ENCODE data around the gene SPEM1. TPM values are rescaled to one million over a fixed set of nuclear protein-coding genes. Genes with fewer than 3 reads are reported as not detected.

The SPEM1 gene
- polyA plus RNA-seq, 10 donors: not detected

DNA sequence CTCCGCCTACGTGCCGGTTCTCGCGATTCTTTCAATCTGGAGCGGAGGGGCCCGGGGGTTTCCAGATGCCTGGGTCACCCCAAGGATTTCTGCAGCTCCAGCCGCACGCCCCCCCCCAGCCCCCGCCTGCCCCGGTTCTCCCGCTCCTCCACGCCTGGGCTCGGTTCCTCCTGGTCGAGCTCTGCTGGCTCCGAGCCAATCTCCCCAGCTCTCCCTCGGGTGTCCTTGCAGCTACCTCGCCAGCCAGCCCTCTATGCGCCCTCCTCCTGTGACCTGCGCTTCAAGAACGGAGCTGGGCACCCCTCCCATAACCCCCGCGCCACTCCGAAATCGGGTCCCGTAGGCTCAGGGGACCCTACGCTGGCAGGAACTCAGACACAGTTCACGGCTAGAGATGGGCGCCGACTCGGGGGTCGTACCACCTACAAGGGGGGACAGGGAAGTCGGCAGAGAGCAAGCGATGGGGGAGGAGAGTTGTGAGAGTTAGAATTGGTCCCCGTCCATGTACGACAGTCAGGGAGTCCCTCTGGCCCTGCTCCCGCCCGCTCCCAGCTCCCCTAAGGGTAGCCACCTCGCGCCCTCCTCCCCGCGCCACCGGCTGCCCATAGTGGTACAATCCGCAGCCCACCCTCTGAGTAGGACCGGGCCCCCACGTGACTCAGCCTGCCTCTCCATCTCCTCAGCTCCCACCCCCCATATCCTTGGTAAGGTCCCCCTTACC lies 20.1 kb downstream of the SPEM1 start:
- peak in 1 of 3 donors; percentile 85 for DNase-seq

DNA sequence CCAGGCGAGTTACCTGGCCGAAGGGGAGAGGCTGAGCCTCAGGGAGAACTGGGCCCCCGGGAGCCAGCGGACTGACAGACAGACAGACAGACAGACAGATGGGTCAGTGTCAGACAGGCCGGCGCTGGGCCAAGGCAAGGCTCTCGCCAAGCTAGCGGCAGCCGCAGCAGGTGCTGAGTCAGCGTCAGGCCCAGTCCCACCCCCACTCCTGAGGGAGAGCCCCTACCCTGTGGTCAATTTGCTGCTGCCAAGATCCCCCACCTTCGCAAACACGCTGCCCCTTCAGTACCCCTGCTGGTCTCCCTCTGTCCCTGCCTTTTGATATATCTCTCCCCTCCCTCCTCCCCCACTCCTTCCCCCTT lies 20.7 kb downstream of the SPEM1 start:
- DNase-seq: peak in 1 of 3 donors; percentile 82

DNA sequence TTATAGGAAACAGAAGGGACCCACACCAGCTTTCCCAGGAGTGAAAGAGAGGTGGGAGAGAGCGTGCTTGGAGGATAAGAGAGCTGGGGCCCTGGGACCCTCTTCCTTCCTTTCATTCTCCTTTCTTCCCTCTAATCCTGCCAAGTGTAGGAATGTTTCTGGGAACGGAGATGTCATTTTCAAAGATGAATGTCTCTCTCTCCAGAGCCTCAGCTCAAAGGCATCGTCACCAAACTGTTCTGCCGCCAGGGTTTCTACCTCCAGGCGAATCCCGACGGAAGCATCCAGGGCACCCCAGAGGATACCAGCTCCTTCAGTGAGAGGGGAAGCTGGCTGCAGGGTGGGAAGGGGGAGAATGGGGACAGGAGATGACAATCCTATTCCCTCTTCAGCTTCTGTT lies 21.1 kb downstream of the SPEM1 start:
- DNase-seq: no peak

DNA sequence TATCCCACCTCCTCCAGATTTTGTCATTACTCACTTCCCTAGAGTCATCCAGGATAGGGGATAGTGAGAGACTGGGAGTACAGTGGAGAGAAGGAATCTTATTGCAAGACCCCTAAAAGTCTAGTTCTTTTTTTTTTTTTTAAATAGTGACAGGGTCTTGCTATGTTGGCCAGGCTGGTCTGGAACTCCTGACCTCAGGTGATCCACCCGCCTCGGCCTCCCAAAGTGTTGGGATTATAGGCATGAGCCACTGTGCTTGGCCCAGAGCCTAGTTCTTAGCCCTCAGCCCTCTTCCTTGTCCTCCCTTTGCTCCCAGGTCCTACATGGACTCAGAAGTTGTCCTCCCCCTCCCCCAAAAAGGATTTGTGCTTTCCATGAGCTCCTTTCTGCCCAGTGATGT lies 22.0 kb downstream of the SPEM1 start:
- no peak for DNase-seq

DNA sequence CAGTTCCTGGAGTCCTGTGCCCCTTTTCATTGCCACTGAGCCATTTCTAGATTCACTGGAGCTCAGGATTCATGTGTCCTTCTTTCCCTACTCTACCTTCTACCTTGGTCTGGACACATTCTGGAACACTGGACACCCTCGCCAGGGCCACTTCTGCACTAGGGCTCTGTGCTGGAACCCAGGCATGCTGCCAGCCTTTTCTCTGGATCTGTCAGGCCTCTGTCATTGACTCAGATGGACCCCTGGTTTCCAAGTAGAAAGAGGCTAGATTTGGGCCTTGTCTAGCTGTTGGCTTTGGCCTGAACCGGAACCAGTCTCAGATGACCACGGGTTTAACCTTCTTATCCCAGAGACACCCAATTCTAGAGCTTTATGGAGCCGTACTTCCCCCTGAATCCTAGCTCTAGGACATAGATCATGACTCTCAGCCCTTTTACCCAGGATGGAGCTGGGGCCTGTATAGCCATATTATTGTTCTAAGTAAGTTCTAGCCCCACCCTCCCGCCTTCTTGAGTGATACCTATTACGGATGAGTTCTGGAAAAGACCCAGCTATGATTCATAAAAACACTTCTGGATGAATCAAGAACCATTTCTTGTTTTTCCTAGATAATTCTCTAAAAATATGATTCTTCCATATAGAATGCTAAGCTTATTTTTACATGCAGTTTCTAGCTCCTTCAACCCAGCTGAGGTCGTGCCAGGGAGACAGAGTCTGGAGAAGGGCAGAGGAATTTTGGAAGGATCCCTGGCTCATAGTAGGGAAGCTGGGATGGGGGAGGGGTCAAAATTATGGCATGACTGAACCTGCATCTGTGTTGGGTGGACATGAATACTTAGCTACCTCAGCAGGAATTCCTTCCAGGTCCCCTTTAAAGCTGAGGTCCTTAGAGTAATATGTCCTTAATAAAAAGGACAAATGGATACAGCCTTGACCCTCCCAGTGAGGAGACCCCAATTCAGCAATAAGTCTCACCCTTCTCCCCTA lies 23.7 kb downstream of the SPEM1 start:
- DNase-seq: no peak

DNA sequence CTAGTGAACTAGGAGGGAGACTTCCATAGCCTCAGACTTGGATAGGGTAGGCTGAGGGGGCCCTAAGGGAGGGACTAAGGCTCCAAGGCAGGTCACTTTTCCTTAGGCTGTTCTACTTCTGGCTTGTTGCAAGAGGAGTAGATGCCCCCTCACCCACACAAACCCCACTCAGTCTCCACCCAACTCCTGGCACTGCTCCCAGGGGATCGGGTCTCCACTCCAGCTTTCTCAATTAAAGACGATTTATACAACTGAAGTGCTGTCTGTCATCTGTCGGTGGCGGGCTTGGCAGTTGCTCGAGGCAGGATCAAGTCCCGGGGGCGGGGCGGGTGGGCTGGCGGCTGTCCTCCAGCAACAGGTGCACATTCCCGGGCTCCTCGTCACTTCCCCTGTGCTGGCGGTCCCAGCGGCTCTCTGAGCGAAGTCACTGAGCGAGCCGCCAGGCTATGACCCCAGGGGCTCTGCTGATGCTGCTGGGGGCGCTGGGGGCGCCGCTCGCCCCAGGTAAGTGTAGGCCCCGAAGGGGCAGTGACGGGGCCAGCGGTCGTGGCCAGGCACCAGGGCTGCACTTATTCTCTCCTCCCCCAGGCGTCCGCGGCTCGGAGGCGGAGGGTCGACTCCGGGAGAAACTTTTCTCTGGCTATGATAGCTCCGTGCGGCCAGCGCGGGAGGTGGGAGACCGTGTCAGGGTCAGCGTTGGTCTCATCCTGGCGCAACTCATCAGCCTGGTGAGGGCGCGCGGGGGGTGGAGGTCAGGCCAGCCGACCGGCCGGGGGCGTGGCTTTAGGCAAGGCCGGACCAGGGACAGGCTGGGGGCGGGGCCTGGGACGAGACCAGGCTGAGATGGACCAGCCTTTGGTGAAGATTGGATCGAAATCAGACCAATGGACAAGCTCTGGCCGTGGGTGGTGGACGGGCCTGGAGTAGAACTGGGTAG lies 24.8 kb downstream of the SPEM1 start, which contains the start of gene CHRNB1:
TSS of gene CHRNB1 (plus strand) at position 380 of the 937 bp plus-strand sequence. CDS start at position 447, 67 bp downstream.
- peak in 2 of 3 donors; percentile 64 to 80 for DNase-seq

DNA sequence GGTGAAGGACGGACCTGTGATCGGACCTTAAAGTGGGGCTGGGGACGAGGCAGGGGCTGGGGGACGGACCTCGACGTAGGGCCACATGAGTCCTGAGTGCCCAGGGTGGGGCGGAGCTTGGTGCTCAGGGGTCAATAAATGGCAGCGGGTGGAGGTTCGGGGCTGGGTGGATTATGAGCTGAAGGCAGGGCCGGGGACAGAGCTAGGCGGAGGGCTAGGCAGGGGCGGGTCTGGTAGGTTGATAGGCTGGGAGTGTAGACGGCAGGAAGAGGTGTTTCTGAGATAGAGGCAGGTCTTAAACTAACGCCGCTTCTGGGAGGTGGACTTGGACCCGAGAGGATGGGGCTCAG lies 25.5 kb downstream of the SPEM1 start:
- DNase-seq: no peak

DNA sequence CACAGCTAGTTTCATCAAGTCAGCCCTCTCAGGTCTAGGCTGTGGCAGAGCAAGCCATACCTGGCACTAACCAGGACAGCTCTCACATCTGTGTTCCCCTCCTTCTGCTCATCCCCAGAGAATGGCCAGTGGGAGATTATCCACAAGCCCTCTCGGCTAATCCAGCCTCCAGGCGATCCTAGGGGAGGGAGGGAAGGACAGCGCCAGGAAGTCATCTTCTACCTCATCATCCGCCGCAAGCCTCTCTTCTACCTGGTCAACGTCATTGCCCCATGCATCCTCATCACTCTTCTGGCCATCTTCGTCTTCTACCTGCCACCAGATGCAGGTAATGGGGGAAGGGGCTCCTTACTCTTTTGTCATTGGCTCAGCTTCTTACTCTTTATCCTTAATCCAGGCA lies 28.3 kb downstream of the SPEM1 start:
- DNase-seq: no peak

DNA sequence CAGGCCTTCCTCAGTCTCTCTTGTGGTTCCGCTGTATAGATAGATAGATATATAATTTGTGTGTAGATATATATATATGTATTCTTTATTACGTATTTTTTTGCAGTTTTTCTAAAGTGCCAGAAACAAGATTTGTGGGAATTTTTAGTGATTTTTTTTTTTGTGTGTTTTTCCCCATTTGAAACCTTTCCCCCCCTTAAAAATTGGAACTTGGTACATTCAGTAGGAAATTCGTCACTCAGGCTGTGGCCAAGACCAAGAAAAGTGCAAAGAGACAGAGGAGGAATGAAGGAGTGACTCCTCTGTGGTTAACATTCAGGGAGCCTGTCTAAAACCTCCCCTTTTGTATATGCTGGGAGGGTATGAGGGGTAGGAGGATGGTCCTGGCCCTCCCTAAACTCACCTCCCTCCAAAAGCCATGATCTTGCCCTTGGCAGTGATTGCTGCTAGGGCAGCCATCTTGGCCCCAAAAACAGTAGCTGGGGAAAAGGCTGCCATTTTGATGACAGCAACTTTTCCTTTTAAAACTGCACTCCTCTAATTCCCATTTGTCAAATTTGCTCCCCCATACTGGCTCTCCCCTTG lies 39.9 kb downstream of the SPEM1 start:
- peak in 1 of 3 donors; percentile 20 for DNase-seq

DNA sequence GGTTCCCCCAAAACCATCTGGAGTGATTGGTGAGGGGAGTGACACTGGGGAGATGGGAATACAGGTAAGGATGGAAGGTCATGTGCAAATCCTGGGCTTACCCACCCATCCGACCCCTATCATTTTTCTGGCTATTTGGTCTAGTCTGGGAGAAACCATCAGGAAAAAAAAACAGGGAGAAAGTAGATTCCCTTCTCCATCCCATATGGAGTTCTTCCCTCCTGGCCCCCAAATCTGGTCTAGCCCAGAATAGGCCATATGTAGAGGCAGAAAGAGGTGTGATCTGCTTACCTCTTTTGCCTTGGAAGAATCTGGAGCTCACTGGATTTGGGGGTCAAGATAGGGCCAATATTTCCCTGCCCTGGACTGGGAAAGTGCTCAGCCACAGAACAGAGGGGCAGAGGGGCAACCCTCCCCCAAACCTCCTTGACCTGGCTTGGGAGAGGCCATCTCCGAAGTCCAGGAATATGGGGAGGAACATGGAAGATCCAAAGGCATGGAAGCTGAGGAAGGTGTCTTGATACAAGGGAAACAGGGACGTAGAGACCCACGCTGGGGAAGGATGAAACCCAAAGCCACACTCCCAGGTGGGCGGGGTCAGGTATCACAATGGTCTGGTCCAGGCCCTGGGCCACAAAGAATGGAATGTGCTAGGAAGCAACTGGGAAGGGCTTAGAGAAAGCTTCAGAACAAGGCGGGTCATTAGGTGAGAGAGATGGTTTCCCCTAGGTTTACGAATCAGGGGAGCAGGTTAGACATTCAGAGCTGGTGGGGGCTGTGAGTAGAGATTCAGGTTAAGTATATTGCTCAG lies 40.9 kb downstream of the SPEM1 start:
- no peak for DNase-seq

DNA sequence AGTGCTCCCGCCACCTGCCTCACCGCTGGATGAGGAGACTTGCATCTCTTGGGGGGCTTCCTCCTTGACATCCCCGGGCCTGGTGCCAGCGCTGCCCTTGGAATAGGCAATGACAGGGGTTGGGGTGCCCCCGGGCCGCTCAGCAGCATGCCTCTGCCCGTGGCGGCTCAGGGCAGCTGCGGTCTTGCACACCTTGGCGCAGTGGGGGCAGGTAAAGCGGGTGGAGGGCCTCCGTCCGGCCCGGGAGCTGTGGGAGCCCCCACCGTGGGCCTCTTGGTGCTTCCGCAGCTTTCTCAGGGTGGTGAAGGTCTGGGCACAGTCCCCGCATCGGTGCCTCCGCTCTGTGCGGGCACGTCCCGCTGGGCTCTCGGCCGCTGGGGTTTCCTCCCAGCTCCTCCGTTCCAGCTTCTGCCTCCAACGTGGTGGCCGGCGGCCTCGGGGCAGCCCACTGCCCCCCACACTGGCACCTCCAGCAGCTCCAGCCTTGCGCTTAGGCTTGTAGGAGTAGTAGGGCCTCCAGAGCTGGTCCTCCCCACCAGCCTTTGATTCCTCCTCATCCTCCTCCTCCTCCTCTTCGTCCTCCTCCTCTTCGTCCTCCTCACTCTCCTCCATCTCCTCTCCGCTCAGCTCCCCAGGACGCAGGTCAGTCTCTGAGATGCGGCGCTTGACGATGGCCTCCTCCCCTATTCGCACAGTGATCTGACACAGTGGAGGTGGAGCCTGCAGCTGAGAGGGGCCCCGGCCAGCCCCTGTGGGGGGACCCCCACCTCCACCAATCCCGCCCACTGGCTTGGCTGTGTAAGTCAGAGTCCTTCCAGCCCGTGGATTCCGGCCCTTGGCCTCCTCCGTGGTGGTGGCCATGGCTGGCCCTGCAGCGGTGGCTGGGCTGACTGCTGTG lies 42.6 kb downstream of the SPEM1 start:
- no peak for DNase-seq

DNA sequence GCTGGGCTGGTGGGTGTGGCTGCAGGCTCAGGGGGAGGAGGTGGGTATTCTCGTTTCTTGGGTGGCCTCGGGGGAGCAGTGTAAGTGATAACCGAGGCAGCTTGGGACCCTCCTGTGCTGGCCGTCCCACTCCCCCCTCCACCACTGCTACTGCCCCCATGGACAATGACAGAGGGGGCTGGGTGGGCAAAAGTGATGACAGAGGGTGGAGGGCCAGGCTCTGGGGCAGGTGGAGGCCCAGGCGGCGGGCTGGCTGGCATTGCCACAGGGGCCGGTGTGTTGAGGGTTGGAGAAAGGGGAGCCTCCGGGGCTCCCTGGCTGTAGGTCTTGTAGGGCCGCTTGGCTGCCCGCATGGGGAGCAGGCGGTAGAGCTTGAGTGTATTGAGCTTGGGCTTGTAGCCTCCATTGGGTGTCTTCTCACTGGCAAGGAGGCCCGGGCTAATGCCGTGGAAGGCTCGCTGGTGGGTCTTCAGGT lies 43.3 kb downstream of the SPEM1 start:
- DNase-seq: no peak

DNA sequence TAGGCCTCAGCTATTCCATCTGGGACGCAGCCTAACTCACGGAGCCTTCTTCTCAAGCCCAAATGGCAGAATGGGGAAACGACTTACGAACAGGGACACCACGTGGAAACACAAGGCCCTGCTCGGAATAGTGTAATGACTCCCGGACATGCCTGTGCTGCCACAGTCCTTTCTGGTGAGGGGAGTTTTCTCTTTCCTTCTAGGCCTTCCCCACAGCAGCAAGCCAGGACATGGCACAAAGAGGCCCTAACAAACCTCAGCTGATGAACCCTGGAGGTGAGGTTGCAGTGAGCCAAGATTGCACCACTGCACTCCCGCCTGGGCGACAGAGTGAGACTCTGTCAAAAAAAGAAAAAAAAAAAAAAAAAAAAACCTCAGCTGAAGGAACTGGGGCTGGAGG lies 44.0 kb downstream of the SPEM1 start:
- no peak for DNase-seq

DNA sequence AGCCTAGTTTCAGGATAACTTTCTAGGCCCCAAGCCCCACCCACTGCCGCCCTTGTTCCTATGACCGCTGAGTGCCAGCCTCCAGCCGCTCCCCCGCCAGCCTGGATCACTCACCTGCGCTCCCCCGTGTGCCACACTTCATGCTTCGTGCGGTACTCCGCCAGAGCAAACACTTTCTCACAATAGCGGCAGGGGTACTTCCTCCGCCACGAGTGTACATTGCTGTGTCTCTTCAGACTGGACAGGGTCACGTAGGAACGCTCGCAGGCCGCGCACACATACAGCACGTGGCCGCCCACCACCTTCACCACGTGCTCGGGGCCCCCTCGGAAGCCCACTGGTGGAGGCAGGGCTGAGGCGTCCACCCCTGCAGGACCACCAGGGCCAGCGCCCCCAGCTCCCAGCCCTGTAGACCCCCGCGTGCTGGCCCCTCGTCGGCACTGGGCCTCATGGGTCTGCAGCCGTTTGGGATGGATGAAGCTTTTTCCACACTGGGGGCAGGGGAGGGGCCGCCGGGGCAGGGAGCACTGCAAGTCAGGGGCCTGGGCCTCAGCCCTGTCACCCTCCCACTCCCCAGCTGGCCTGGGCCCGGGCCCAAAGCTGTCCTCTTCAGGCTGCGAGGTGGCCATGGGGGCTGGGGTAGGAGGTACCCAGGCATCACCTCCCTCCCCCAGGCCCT lies 45.6 kb downstream of the SPEM1 start:
- DNase-seq: no peak

DNA sequence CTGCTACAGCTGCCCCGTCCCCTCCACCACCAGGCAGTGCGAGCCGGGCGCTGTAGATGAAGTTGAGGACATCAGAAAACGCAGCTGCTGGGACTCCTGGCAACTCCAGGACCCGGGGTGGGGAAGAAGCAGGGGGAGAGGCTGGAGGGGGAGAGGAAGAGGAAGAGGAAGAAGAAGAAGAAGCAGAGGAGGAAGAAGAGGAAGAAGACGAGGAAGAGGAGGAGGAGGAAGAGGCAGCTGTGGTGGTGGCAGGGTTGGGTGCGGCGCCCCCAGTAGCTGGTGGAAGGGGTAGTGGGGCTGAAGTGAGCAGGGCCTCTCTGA lies 46.2 kb downstream of the SPEM1 start:
- no peak for DNase-seq

DNA sequence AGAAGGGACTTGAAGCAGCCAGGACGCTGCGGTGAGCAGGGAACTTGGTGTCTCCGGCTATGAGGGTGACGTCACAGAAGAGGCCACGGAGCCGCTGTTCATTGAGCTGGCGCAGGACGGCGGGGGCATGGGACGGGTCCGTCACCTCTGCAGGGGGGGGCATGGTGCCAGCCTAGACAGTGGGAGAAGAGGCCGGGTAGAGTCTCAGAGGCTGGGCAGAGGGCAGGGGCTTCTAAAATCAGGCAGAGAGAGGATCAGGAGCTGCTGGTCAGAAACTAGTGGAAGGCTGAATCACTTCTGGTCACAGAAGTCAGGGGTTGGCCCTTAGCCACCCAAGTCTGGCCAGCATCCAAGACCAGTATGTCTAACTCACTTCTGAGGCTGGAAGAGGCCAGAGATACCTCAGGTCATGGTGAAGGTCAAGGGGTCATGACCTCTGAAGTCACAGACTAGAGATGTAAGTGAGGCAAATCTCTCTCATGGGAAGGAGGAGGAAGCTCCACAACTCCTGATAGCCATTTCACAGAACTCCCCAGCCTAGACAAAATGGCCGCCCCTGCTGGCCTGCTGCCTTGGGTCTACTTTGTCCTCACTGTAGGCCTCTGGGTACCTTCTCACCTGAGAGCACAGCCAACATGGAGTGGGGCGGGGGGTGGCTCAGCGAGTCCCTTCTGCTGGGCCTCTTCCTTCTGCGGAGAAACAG lies 46.7 kb downstream of the SPEM1 start:
- peak in 1 of 3 donors; percentile 60 for DNase-seq

DNA sequence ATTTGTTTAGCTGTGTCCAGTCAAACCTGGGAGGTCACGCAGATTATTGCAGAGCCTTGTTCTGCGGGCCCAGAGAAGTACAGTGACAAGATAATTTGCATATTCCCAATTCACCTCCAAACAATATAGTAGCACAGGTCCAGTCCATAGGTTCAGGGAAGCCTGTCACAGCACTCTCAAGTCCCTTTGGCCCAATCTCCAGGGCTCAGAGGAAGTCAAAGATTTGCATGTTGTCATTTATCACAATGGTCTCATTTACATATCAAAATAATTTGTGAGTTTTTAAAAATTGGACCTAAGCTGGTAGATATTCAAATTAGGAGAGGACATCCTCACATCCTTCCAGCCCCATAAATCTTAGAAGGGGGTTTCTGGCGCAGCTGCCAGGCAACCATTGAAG lies 47.4 kb downstream of the SPEM1 start:
- no peak for DNase-seq

DNA sequence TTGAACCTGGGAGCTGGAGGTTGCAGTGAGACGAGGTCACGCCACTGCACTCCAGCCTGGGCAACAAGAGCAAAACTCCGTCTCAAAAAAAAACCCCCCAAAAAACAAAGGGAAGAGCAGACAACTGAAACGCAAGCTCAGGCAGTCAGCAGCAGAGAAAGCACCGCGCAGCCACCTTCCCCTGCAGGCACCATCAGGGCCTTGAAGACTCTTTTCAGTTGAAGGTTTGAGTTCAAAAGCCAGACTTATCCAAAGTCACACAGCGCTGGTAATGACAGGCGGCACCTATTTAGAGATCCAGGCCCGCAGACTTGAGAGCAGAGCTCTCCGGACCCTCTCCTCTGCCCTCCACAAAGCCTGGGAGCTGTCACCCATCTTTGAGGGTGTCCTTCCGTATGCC lies 48.2 kb downstream of the SPEM1 start:
- DNase-seq: no peak
